NCI-H187 (cell line): ENCODE measurements around the gene ZSWIM2.
"Not testable (repeated sequence)": the region's sequence is repeated elsewhere in the genome, so short reads cannot be mapped to it uniquely, and the experiment has no call there.

Experiments
- DNase-seq, 2 experiments: peaks; one replicate each; lab custom pipeline; 2025; lab: John Stamatoyannopoulos, UW

Gene ZSWIM2

DNA sequence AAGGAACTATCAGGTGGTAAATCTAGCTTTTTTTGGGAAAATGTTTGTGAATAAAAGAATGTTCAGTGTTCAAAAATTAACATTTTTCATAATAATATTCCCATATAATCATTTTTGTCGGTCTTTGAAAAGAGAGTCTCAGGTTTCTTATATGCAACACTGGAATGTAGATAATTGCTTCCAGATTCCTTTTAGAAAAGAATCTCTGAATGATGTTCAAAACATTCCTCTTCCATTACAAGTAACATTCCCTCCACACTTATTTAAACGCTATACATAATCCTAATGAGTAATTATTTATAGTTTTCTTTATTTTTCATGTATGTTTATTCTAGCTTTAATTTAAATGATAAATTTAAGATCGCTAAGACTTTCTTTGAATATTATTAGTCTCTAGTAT, 7.0 kb downstream of the ZSWIM2 start:
- DNase-seq, result no peak

DNA sequence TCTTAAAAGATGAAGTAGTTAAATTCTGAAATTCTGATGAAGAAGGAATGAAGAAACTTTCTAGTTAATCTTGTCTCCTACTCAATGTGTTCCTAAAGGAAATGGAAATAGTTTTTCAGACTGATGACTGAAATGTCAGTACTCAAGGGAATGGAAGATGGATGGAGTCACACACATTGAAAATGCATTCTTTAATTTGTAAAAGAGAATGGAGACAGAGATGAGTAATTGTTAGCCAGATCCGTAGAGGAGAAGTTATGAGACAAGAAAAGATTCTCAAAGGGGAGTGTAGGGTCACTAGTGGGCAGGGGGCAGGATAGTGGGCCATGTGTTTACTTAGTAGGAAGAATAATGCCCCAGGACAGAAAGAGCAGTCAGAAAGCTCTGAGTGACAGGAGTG, 13.3 kb downstream of the ZSWIM2 start:
- no peak for DNase-seq

DNA sequence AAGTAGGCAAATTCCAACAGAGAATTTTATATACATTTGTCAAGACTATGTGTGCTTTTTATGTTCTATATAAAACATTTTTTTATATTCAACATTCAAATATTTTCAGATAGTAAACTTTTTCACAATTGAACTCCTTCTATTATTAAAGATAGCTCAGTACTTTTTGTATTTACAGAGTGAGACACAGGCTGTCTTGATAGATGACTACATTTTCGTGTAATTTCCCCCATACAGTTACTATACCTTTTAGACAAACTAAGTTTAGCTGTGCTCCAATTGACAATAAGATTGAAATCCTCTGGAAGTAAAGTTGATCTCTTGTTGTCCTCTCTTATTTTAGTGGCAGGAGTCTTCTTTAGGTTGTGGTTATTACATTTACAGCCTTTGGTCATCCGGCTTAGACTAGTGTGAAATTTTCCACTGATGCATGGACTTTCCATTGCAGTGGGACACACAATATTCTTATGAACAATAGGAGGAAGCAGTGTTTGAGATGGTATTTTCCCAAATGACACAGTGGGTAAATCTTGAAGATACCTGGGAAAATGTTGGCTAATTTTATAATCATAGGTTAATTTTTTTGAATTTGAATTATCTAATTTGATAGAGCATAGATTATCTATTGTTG, 21.0 kb downstream of the ZSWIM2 start:
- no peak for DNase-seq

DNA sequence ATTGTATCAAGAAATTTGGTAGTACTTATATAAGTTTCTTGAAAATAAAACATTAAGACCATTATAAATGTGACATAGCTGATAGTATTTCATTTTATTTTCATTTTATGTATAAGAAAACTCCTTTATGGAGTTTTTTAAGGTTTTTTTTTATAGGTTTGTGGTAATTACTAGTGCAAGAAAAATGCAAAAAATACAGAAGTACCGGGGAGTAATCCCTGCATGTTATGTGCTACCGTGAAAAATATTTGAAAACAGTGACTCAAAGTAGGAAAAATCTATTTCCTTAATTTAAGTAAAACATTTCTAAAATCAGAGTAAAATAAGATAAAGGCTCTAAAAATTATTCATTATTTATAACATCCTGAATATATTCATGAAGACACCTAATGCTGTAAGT, 21.6 kb downstream of the ZSWIM2 start:
- DNase-seq, result no peak

DNA sequence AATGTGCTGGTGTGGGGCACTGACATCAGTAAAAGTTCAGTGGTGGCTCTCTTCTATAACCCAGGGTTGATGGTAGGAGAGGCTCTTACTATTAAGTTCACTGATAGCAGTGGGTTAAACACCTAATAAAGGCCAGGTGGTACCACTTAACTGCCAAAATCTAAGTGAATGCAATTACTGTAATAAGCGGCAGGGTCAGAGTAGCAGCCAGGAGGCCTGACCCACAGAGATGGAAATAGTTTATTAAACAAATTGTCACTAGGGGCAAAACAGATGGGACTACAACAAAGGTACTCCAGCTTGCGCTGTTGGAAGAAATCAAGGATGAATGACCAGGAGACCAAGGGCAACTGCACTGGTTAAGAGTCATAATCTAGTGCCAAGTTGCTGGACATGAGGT, 26.6 kb downstream of the ZSWIM2 start:
- DNase-seq, result no peak

DNA sequence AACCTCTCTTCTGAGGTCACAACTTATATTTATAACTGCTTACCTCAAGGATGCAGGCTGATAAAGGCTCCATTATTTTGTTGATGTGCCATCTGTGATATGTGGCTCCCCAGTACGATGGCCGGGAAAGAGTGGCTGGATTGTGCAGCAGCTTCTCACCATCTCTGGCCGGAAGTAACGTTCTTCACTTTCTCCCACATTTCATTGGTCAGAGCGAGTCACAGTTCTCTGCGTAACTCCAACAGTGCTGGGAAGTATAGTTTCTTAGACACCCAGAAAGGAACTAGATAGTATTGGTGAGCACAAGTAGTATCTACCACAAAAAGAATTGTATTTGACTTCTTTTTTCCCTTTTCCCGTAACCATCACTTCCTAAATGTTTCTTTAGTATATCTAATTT, 28.7 kb downstream of the ZSWIM2 start:
- DNase-seq, result no peak

DNA sequence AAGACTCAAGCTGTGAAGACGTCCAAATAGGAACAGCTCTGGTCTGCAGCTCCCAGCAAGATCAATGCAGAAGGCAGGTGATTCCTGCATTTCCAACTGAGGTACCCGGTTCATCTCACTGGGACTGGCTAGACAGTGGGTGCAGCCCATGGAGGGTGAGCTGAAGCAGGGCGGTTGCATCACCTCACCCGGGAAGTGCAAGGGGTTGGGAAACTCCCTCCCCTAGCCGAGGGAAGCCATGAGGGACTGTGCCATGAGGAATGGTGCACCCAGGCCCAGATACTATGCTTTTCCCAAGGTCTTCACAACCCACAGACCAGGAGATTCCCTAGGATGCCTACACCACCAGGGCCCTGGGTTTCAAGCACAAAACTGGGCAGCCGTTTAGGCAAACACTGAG, 37.2 kb downstream of the ZSWIM2 start:
- DNase-seq, result not testable (repeated sequence)

DNA sequence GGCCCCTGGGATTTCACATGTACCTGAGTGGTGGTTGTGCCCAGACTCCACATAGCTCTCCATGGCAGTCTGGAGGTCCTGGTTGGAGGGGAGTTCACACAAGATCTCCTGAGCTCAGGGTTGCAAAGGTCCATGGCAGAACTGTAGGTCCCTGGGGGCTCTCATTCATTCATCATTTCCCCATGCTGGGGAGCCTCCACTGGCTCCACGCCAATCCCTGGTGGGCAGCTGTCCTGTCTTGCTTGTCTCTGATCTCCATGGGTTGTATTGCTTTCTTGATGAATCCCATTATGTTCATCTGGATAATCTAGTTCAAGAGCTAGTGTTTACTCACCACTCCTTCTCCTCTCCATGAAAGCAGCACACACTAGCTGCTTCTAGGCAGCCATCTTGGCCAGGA, 42.4 kb downstream of the ZSWIM2 start:
- DNase-seq, result no peak

DNA sequence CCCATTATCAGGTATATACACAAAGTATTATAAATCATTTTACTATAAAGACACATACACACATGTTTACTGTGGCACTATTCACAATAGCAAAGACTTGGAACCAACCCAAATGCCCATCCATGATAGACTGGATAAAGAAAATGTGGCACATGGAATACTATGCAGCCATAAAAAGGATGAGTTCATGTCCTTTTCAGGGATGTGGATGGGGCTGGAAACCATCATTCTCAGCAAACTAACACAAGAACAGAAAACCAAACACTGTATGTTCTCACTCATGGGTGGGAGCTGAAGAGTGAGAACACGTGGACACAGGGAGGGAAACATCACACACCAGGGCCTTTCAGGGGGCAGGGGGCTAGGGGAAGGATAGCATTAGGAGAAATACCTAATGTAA, 50.4 kb downstream of the ZSWIM2 start:
- DNase-seq, result not testable (repeated sequence)

DNA sequence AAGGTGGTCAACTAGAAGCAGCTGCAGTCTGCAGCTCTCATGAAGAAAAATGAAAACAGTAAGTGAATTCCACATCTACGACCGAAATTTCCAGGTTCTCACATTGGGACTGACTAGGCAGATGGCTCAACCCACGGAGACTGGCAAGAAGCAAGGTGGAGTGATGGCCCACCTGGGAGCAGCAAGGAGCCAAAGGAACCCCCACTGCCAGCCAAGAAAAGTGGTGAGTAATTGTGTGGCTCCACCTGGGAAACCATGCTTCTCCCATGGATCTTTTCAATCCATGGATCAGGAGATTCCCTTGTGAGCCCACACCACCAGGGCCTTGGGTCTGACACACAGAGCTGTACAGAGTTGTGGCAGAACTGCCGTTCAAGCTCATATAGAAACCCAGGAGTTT, 64.0 kb downstream of the ZSWIM2 start:
- DNase-seq, result no peak

DNA sequence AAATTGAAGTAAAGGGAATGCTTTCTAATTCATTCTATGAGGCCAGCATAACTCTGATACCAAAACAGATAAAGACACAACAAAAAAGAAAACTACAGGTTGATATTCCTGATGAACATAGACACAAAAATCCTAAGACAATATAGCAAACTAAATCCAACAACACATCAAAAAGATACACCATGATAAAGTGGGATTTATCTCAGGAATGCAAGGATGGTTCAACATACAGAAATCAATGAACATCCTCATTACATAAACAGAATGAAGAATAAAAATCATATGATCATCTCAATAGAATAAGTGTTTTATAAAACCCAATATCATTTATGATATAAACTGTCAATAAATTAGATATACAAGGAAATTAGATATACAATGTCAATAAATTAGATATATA, 65.7 kb downstream of the ZSWIM2 start:
- DNase-seq, result no peak

DNA sequence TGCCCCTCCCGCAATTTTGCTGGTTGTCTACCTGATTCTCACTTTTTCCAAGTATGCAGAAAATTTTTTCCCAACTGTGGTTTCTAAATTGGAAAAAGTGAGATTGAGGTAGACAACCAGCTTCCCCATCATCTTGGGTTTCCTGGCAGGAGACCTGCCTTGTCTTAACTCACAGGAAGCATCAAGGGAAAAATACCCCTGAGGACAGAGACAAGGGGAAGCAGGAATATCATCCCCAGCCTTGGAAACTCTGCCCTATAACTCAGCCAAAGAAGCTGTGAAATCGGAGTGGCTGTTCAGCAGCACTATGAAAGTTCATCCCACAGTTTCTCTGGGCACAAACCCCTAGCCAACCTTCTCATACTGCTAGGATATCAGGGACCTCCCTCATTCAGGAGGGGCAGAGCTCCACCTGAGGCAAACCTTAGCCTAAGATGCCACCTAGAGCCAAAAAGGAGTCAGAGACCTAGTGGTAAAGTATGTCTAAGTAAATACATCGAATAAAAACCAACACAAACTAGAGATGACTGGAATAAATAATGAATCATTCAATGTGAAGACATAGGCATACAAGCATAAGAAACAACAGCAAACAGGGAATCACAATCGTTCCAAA, 68.2 kb downstream of the ZSWIM2 start:
- no peak for DNase-seq
